HCT116 (cell line): ENCODE results near the gene PPP1R3C. TPM values are rescaled to one million over a fixed set of nuclear protein-coding genes. Genes with fewer than 3 reads are reported as not detected.

Experiments
- ATAC-seq: fragments of 200-7000 bp; cut with Tn5 transposase; 2 replicates; pipeline ENCODE4 v1.9.1; 2020; ENCODE audit warnings: mild to moderate bottlenecking, moderate library complexity
- BruUV-seq: library from RNA; stranded (reverse); fragments of 400-500 nt; replicated peaks from 2 replicates; lab custom pipeline; 2021; lab: Mats Ljungman, UMichigan
- CTCF ChIA-PET: fragments of 300-600 bp; sonication (Branson Sonifier 250); formaldehyde crosslinking; loops from one replicate; lab custom pipeline; 2021; ENCODE audit warnings: antibody characterized with exemption; lab: Charles Lee
- POLR2A ChIA-PET: fragments of 300-600, 350-600 bp; sonication (Branson Sonifier 250); formaldehyde crosslinking; loops from one replicate; lab custom pipeline; 2021; ENCODE audit warnings: antibody characterized with exemption; lab: Charles Lee
- RAD21 ChIA-PET, 2 experiments: fragments of 300-600 bp; sonication (Branson Sonifier 250); formaldehyde crosslinking; loops; one replicate each; lab custom pipeline; 2023; ENCODE audit warnings: low total read pairs in 2 of 2; ENCODE audit not compliant: uncharacterized antibody in 2 of 2, unreplicated experiment in 2 of 2, low non-redundant PET in 1 of 2; lab: Charles Lee
- DNase-seq: peaks from one replicate; pipeline ENCODE4 v3.0.0-alpha.2; 2010; ENCODE audit warnings: low read depth, low spot score
- H2AFZ ChIP-seq: fragments of 200-600 bp; shearing (Covaris generic), sonication (generic); 2 replicates; pipeline ENCODE4 v1.6.1; 2017; ENCODE audit warnings: low read depth, mixed run types, mixed read lengths, antibody characterized with exemption, low read length; ENCODE audit not compliant: poor library complexity, severe bottlenecking
- H3K27ac ChIP-seq: 2 replicates; pipeline ENCODE4 v1.5.1; 2012; ENCODE audit warnings: low read depth, low read length
- H3K27me3 ChIP-seq: fragments of 200-600 bp; sonication (generic); 2 replicates; pipeline ENCODE4 v1.6.1; 2016; ENCODE audit warnings: mixed run types, low read length, mixed read lengths; ENCODE audit not compliant: insufficient read depth
- H3K36me3 ChIP-seq, 2 experiments: fragments of 200-500 bp in 1 of 2; fragments of 200-600 bp in 1 of 2; sonication (Bioruptor generic) in 1 of 2; sonication (generic) in 1 of 2; 2 replicates each; pipeline versions ENCODE4 v1.5.1 to v1.6.1; 2014 to 2016; ENCODE audit warnings: low read length in 2 of 2, inconsistent platforms in 1 of 2, mixed read lengths in 1 of 2, mixed run types in 1 of 2; ENCODE audit not compliant: insufficient read depth in 2 of 2, control insufficient read depth in 1 of 2
- H3K4me1 ChIP-seq, 2 experiments: fragments of 200-600 bp in 1 of 2; sonication (generic) in 1 of 2; 2 replicates each; pipeline versions ENCODE4 v1.5.1 to v1.6.1; 2012 to 2017; ENCODE audit warnings: low read length in 2 of 2, inconsistent platforms in 1 of 2, mild to moderate bottlenecking in 1 of 2, mixed read lengths in 1 of 2, mixed run types in 1 of 2, moderate library complexity in 1 of 2; ENCODE audit not compliant: insufficient read depth in 2 of 2, control insufficient read depth in 1 of 2
- H3K4me2 ChIP-seq: fragments of 200-600 bp; sonication (generic); 2 replicates; pipeline ENCODE4 v1.6.1; 2017; ENCODE audit warnings: mixed run types, low read length, mixed read lengths
- H3K4me3 ChIP-seq, 2 experiments: fragments of 200-600 bp in 1 of 2; sonication (generic) in 1 of 2; replicated peaks in 1 of 2; 2 replicates each; pipeline ENCODE4 v1.5.1; 2011 to 2016; ENCODE audit warnings: low read length in 2 of 2, control low read depth in 1 of 2, low read depth in 1 of 2, mild to moderate bottlenecking in 1 of 2, mixed read lengths in 1 of 2, mixed run types in 1 of 2
- H3K79me2 ChIP-seq: fragments of 200-600 bp; sonication (generic); 2 replicates; pipeline ENCODE4 v1.6.1; 2017; ENCODE audit warnings: mild to moderate bottlenecking, mixed run types, low read length, moderate library complexity, mixed read lengths; ENCODE audit not compliant: insufficient read depth
- H3K9ac ChIP-seq: fragments of 200-600 bp; sonication (generic); 2 replicates; pipeline ENCODE4 v1.6.1; 2016; ENCODE audit warnings: low read length, mixed read lengths
- H3K9me2 ChIP-seq: fragments of 200-600 bp; sonication (generic), shearing (Covaris generic); 2 replicates; pipeline ENCODE4 v1.6.1; 2017; ENCODE audit warnings: mixed run types, mild to moderate bottlenecking, moderate library complexity; ENCODE audit not compliant: insufficient read depth
- H3K9me3 ChIP-seq, 2 experiments: fragments of 200-500 bp in 1 of 2; fragments of 200-600 bp in 1 of 2; sonication (Bioruptor generic) in 1 of 2; sonication (generic) in 1 of 2; 2 replicates each; pipeline ENCODE4 v1.6.1; 2014 to 2017; ENCODE audit warnings: low read length in 2 of 2, mixed read lengths in 2 of 2, inconsistent platforms in 1 of 2, low read depth in 1 of 2, mild to moderate bottlenecking in 1 of 2, mixed run types in 1 of 2, moderate library complexity in 1 of 2; ENCODE audit not compliant: control insufficient read depth in 1 of 2, insufficient read depth in 1 of 2
- H4K20me1 ChIP-seq: fragments of 200-600 bp; sonication (generic), shearing (Covaris generic); 2 replicates; pipeline ENCODE4 v1.6.1; 2017; ENCODE audit warnings: mixed run types, mild to moderate bottlenecking, moderate library complexity; ENCODE audit not compliant: insufficient read depth
- CEBPB ChIP-seq: IDR thresholded peaks from 2 replicates; pipeline ENCODE4 v1.6.1; 2012; ENCODE audit warnings: low read depth
- EGR1 ChIP-seq: IDR thresholded peaks from 2 replicates; pipeline ENCODE4 v1.6.1; 2012; ENCODE audit warnings: low read depth
- EZH2 ChIP-seq: fragments of 200-600 bp; sonication (generic); IDR thresholded peaks from 2 replicates; pipeline ENCODE4 v1.6.1; 2017; ENCODE audit warnings: antibody characterized with exemption, mixed run types
- EZH2phosphoT487 ChIP-seq: fragments of 200-600 bp; IDR thresholded peaks from 2 replicates; pipeline ENCODE4 v1.6.1; 2018; ENCODE audit warnings: antibody characterized with exemption, borderline replicate concordance
- JUND ChIP-seq: IDR thresholded peaks from 2 replicates; pipeline ENCODE4 v1.6.1; 2012
- POLR2A ChIP-seq: IDR thresholded peaks from 2 replicates; pipeline ENCODE4 v1.7.0; 2011; ENCODE audit warnings: borderline replicate concordance; ENCODE audit not compliant: insufficient read depth, insufficient read length; ENCODE audit errors: extremely low read depth
- POLR2AphosphoS5 ChIP-seq: IDR thresholded peaks from 2 replicates; pipeline ENCODE4 v1.6.1; 2011; ENCODE audit warnings: mild to moderate bottlenecking, low read depth, low read length, moderate library complexity
- RAD21 ChIP-seq: IDR thresholded peaks from 2 replicates; pipeline ENCODE4 v1.6.1; 2012; ENCODE audit warnings: low read depth, mild to moderate bottlenecking
- SIN3A ChIP-seq: IDR thresholded peaks from 2 replicates; pipeline ENCODE4 v1.6.1; 2012; ENCODE audit warnings: low read depth
- SRF ChIP-seq: IDR thresholded peaks from 2 replicates; pipeline ENCODE4 v1.6.1; 2012; ENCODE audit warnings: low read depth
- ZFX ChIP-seq: fragments of 450-650 bp; IDR thresholded peaks from 2 replicates; pipeline ENCODE4 v1.6.1; 2017
- ZNF274 ChIP-seq: fragments of 200-500 bp; sonication (Bioruptor generic); IDR thresholded peaks from 2 replicates; pipeline ENCODE4 v1.6.1; 2014; ENCODE audit warnings: mild to moderate bottlenecking, low read depth, low read length, inconsistent platforms
- intact Hi-C: fragments of 100-400 bp; cut with micrococcal nuclease; formaldehyde crosslinking; loops from 2 replicates; pipeline ENCODE4 v1.10.0; 2022
- total RNA-seq: library from RNA; stranded (reverse); gene quantifications from one replicate; pipeline ENCODE4 v1.2.1, GENCODE V29; 2021; ENCODE audit not compliant: unreplicated experiment
- TF ChIP-seq, protein P1 (sequence below), 3 experiments: fragments of 200-600 bp in 1 of 3; sonication (generic) in 1 of 3; IDR thresholded peaks in 2 of 3; conservative IDR thresholded peaks in 1 of 3; 2 replicates each; pipeline ENCODE4 v1.5.1; 2012 to 2017; ENCODE audit warnings: low read depth in 2 of 3, low read length in 2 of 3, antibody characterized with exemption in 1 of 3, borderline replicate concordance in 1 of 3, control low read depth in 1 of 3, mild to moderate bottlenecking in 1 of 3, mixed read lengths in 1 of 3, mixed run types in 1 of 3, moderate library complexity in 1 of 3; ENCODE audit not compliant: insufficient read depth in 1 of 3
- TF ChIP-seq, protein P2 (sequence below): IDR thresholded peaks from 2 replicates; pipeline ENCODE4 v1.6.1; 2012; ENCODE audit warnings: low read depth
- TF ChIP-seq, protein P3 (sequence below): IDR thresholded peaks from 2 replicates; pipeline ENCODE4 v1.6.1; 2012

The PPP1R3C gene
- total RNA-seq, 1 experiment from 2014 or later: 0.20 TPM

DNA sequence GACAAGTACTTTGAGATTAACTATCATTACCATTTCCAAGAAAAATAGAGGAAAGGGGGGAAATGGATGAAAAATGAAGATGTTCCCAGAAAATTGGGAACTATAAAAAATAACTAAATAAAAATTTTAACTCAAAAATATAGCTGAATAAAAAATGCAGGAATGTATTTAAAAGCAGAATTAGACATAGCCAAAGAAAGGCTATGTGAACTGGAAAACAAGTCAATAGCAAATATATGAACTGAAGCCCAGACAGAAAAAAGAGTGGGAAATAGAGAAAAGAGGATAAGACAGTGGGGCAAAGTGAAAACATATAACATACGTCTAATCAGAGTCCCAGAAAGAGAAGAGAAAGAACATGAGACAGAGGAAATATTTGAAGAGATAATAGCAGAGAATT lies 10.3 kb downstream of the PPP1R3C start:
- ChIA-PET POLR2A (no interaction called here), RAD21 (no interaction called here), CTCF (interaction anchor here (1.4 to 4.7 kb wide), 2 partner anchors 12 to 70 kb away, joined by 8 to 18 read pairs; no protein-coding TSS in a partner anchor)
- H2AFZ ChIP-seq: no peak overlapping the region
- no peaks in the 10 kb centered on the region for H3K36me3 ChIP-seq
- no peak for ATAC-seq
- H3K27ac ChIP-seq: no peak overlapping the region
- no peaks in the 10 kb centered on the region; a peak in 1 of 4 replicates for H3K4me1 ChIP-seq
- BruUV-seq: no TSS peak
- no peaks in the 10 kb centered on the region for H3K27me3 ChIP-seq
- no peak overlapping the region for H3K9ac ChIP-seq
- H3K4me2 ChIP-seq: no peak overlapping the region
- no peaks in the 10 kb centered on the region for H4K20me1 ChIP-seq
- no peaks in the 10 kb centered on the region for H3K9me3 ChIP-seq
- no peak for DNase-seq
- no peak for TF ChIP-seq CEBPB
- no peak for TF ChIP-seq ZNF274
- no peak for TF ChIP-seq JUND
- TF ChIP-seq, all 23 proteins: peak for 0
- no peak overlapping the region for H3K4me3 ChIP-seq
- no peaks in the 10 kb centered on the region for H3K79me2 ChIP-seq
- no peaks in the 10 kb centered on the region; the same call in 1 of the 2 replicates for H3K9me2 ChIP-seq
- intact Hi-C loops: no loop called here

DNA sequence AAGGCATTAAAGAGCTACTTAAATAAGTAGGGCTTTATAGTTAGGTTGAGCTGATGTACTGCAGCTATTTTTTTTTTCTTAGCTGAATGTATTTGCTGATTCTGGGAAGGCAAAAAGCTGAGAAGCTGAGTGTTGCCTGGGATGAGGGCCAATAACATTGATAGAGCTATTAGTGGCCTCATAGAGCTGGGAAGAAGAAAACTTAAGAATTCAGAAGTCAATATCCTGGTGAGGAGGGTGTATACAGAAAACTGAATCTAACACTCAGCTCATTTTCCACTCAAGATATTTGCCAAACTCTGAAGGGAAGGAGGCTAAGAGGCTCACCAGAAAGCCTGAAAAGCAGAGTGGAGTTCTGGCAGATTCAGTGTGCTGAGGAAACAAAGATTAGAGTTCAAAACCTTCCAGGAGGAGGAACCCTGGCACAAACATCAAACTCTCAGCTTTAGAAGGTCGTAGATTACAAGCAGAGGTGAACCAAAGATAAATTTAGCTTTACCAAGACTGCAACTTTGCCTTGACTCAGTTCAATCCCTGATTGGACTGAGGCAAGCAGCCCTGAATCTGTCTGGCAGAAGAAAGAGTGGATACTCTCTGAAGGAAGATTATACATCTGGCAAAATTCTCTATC lies 11.3 kb downstream of the PPP1R3C start:
- no TSS peak for BruUV-seq
- Histone ChIP-seq H3K4me2 (no peak overlapping the region), H3K9ac (no peak overlapping the region), H3K9me3 (no peaks in the 10 kb centered on the region), H3K27ac (no peak overlapping the region), H2AFZ (peak overlapping the region; percentile 75), H3K79me2 (no peaks in the 10 kb centered on the region), H3K4me3 (no peak overlapping the region), H4K20me1 (no peaks in the 10 kb centered on the region), H3K4me1 (peaks cover 2 to 6% of the 10 kb centered on the region in 2 experiments; a peak in 2 of 4 replicates), H3K27me3 (no peaks in the 10 kb centered on the region), H3K36me3 (no peaks in the 10 kb centered on the region), H3K9me2 (no peaks in the 10 kb centered on the region; the same call in 1 of the 2 replicates)
- ATAC-seq (no peak), DNase-seq (no peak)
- ChIA-PET POLR2A (no interaction called here), CTCF (interaction anchor here (1.4 to 4.7 kb wide), 3 partner anchors 13 to 323 kb away, joined by 3 to 18 read pairs (median 8); no protein-coding TSS in a partner anchor), RAD21 (interaction anchor here in 1 of 2 experiments (0.6 kb wide), 1 partner anchor 8 kb away, joined by 3 read pairs; no protein-coding TSS in a partner anchor)
- intact Hi-C loops: no loop called here
- no peak for TF ChIP-seq EZH2
- no peak for TF ChIP-seq ZFX
- no peak for TF ChIP-seq CEBPB
- TF ChIP-seq ZNF274: no peak
- no peak for TF ChIP-seq SIN3A
- no peak for TF ChIP-seq EGR1
- TF ChIP-seq, protein P1, sequence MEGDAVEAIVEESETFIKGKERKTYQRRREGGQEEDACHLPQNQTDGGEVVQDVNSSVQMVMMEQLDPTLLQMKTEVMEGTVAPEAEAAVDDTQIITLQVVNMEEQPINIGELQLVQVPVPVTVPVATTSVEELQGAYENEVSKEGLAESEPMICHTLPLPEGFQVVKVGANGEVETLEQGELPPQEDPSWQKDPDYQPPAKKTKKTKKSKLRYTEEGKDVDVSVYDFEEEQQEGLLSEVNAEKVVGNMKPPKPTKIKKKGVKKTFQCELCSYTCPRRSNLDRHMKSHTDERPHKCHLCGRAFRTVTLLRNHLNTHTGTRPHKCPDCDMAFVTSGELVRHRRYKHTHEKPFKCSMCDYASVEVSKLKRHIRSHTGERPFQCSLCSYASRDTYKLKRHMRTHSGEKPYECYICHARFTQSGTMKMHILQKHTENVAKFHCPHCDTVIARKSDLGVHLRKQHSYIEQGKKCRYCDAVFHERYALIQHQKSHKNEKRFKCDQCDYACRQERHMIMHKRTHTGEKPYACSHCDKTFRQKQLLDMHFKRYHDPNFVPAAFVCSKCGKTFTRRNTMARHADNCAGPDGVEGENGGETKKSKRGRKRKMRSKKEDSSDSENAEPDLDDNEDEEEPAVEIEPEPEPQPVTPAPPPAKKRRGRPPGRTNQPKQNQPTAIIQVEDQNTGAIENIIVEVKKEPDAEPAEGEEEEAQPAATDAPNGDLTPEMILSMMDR (IDR thresholded peaks at IDR 0.05 in 2 of 3, conservative IDR thresholded peaks at IDR 0.05 in 1 of 3; ENCODE audit: borderline replicate concordance in 1 of 3, insufficient read depth in 1 of 3, low read depth in 2 of 3, low read length in 2 of 3): no peak
- no peak for TF ChIP-seq SRF
- TF ChIP-seq, protein P2, sequence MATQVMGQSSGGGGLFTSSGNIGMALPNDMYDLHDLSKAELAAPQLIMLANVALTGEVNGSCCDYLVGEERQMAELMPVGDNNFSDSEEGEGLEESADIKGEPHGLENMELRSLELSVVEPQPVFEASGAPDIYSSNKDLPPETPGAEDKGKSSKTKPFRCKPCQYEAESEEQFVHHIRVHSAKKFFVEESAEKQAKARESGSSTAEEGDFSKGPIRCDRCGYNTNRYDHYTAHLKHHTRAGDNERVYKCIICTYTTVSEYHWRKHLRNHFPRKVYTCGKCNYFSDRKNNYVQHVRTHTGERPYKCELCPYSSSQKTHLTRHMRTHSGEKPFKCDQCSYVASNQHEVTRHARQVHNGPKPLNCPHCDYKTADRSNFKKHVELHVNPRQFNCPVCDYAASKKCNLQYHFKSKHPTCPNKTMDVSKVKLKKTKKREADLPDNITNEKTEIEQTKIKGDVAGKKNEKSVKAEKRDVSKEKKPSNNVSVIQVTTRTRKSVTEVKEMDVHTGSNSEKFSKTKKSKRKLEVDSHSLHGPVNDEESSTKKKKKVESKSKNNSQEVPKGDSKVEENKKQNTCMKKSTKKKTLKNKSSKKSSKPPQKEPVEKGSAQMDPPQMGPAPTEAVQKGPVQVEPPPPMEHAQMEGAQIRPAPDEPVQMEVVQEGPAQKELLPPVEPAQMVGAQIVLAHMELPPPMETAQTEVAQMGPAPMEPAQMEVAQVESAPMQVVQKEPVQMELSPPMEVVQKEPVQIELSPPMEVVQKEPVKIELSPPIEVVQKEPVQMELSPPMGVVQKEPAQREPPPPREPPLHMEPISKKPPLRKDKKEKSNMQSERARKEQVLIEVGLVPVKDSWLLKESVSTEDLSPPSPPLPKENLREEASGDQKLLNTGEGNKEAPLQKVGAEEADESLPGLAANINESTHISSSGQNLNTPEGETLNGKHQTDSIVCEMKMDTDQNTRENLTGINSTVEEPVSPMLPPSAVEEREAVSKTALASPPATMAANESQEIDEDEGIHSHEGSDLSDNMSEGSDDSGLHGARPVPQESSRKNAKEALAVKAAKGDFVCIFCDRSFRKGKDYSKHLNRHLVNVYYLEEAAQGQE: no peak
- no peak for TF ChIP-seq POLR2AphosphoS5
- no peak for TF ChIP-seq EZH2phosphoT487
- TF ChIP-seq, protein P3, sequence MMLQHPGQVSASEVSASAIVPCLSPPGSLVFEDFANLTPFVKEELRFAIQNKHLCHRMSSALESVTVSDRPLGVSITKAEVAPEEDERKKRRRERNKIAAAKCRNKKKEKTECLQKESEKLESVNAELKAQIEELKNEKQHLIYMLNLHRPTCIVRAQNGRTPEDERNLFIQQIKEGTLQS: no peak
- no peak for TF ChIP-seq POLR2A
- TF ChIP-seq RAD21: no peak
